ENCODE measurements around the gene FMN1.

FMN1 gene

DNA sequence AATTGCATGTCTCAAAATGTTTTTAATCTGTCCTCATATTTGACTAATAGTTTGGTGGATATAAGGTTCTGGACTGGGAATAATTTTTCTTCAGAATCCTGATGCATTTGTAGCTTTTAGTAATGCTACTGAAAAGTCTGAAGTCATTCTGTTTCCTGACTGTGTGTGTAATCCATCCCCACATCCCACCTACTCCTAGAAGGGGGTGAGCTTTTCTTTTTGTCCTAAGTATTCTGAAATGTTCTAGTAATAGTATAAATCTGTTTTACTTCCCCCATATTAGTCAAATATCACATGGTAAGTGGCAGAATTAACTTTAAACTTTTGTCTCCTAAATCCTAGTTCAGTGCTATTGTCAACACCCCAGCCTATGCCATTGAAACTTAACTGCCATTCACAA lies 313.9 kb downstream of the FMN1 start:
- TF ChIP-seq POLR2A (IDR thresholded peaks at IDR 0.05; ENCODE audit: low read depth, low read length), result no peak
- no peak for DNase-seq (ENCODE audit: insufficient read length, low spot score)
- FAIRE-seq, result no peak

DNA sequence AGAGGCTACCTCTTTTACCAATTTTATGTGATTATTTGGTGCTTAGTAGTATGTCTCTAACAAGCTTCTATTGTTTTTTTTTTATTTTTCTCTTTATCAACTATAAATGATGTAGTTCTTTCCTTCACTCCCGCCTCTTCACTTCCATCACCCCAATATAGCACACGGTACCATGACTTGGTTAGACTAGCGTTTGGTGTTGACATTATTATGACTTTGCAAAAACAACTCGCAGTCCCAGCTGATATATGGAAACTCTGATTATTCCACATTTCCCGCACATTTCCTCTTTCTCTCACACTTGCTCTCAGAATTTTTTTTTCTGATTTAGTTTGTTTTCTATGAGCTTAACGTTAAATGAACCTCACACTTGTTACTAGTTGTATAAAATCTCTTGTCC lies 314.5 kb downstream of the FMN1 start:
- no peak for DNase-seq (ENCODE audit: insufficient read length, low spot score)
- no peak for FAIRE-seq
- no peak for TF ChIP-seq POLR2A (IDR thresholded peaks at IDR 0.05; ENCODE audit: low read depth, low read length)

DNA sequence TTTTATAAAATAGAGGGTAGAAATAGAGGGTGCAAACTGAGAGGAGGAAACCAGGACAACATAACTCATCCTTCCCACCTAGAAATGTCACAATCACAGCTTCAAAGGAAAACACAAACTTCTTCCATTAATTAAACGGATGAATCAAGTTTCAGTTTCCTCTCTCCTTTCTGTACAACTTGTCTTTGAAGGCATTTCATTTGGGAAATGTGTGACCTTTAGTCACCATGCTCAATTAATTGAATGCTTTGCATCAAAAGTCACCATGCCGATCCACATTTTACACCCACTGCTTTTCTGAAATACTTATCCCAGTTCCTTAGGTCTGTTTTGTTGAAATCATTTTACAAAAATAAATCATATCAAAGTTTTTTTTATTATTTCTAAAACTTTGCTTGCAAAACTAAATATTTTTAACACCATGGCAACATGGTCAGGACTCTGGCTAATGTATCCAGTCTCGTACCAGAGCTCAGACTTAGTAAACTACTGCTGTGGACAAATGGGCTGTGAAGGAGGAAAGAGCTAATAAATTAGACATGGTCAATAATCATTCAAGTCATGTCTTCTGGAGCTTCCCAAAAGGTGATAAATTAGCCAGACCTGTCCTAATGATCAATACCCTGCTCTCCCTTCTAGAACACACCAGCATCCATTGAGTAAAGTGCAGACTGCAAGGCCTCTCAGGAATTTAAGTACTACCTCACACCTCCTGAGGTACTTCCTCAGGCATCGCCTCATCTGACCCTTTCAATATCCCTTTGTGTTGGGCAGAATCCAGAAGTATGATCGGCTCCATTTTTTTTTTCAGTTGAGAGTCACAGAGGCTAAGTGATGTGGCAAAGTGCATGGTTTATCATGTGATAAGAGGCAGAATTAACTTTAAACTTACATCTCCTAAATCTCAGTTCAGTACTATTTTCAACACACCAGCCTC lies 315.4 kb downstream of the FMN1 start:
- DNase-seq (ENCODE audit: insufficient read length, low spot score), result no peak
- TF ChIP-seq POLR2A (IDR thresholded peaks at IDR 0.05; ENCODE audit: low read depth, low read length), result no peak
- FAIRE-seq, result peak; percentile 55

DNA sequence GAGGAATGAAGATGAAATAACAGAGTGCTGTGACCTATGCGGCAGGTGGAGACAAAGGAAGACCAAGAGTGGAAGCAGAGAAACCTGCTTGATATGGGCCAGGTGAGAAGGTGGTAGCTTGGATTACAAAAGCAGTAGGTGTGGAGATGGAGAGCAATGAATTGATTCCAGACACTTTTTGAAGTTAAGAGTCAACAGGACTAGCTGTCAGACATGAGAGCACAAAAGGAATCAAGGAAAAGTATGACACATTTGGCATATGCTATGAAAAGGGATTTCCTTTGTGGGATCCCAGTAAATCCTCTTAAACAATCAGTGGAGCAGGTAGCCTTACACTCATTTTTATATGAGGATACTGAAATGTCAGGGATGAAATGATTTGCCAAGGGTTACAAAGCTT lies 316.2 kb downstream of the FMN1 start:
- no peak for DNase-seq (ENCODE audit: insufficient read length, low spot score)
- peak; percentile 73 for FAIRE-seq
- TF ChIP-seq POLR2A (IDR thresholded peaks at IDR 0.05; ENCODE audit: low read depth, low read length), result no peak

DNA sequence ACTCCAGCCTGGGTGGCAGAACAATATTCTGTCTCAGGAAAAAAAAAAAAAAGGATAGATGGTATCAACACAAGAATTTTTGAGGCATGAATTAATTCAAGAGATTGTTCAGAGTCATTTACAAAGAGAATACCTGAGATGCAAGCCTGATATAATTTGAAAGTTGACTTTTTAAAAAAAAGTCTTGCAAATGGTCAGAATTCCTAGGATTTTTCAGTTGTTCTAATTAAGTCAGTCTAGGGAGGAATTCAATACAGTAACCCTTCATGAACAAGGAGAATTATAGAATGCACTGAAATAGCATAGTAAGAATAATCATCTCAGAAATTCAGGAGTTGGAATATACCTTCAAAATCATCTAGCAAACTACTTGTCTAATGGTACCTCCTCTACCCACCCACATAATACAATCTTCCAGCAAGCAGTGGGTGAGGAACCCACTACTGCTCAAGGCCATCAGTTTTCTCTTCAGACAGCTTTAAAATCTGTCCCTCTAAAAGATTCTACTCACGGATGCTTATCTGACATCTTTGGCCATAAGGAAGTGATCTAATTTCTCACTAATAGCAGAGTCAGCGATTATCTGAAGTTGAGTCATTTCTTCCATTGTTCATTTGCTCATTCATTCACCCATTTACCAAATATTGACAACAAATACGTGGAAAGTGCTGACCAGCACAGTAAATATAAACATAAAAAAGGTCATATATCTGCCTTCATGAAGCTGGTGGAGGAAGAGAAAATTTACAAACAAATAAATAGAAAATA lies 317.1 kb downstream of the FMN1 start:
- no peak for DNase-seq (ENCODE audit: insufficient read length, low spot score)
- TF ChIP-seq POLR2A (IDR thresholded peaks at IDR 0.05; ENCODE audit: low read depth, low read length), result no peak
- FAIRE-seq, result peak; percentile 80

DNA sequence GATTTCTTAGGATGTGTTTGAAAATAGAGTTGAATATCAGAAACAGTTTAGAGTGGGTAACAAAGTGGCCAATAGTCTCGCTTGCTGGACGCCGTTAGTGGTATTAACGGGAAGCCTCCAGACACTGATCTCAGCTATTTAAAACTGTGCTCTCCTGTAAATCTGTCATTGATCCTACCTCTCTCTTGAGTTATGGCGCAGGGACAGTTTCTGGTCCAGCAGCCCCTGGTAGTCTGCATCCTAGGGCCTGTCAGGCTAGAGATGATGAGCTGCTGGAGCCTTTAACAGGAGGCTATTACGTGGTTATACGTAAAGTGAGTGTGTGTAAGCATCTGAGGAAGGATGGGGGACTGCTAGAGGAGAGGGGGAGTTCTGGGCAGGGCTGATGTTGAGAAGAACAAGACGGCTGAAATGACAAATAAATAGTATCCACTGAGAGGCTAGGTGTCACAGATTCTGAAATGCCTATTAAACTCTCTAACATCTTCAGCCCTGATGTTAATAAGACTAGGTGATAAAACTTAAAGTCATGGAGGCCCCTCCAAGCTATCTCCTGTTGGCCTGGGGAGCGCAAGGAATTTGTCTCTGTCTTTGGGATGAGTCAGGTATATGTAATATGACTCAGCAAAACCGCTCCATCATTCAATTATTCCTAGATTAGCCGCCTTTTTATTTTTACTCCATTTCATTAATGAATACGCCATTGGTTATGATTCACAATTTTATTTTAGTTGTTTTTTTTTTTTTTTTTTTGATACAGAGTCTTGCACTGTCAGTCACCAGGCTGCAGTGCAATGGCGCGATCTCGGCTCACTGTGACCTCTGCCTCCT lies 321.0 kb downstream of the FMN1 start:
- no peak for TF ChIP-seq POLR2A (IDR thresholded peaks at IDR 0.05; ENCODE audit: low read depth, low read length)
- no peak for FAIRE-seq
- DNase-seq (ENCODE audit: insufficient read length, low spot score), result no peak

DNA sequence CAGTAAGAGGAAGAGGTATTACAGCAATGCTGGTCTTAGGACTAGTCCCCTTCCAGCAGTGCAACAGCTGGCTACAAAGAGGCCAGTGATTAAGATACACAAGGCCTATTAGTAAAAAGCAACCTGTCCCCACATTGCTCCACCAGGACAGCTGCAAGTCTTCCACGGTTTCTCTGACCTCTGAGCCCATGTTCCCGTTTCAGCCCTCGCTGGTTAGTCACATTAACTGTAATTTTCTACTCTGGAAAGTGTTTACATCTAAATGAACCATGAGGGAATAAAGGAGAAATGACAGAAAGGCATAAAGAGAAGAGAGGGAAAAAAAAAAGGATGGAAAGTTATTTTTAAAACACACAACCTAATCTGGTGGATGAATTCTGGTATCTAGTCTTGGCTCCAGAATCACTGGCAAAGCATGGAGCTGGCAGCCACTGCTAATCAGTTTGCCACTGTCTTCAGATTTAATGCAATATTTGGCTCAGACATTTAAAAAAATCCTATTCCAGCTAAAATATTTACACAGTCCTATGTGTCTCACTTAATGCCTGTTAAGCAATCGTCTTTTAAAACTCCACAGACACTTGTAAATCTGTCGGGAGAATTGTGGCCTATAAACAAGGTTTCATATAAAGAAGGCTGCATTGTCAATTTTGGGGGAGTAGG lies 321.8 kb downstream of the FMN1 start:
- no peak for TF ChIP-seq POLR2A (IDR thresholded peaks at IDR 0.05; ENCODE audit: low read depth, low read length)
- DNase-seq (ENCODE audit: insufficient read length, low spot score) (no peak), FAIRE-seq (no peak)

DNA sequence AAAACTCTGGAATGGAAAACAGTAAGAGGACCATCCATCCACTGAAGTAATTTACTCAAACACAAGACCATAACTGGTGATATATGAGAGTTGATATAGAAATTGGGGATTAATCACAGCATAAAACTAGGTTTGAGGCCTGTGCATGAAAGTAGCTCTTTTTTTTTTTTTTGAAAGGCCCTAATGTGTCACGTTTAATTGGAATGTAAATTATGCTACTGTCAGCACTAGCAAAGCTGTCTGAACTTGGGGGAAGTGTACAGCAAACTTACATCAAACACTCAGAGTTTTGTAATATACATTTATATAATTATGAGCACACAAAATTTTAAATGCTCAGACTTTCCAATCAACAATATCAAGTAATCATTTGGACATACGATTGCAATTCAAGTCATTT lies 322.6 kb downstream of the FMN1 start:
- FAIRE-seq (no peak), DNase-seq (ENCODE audit: insufficient read length, low spot score) (no peak)
- TF ChIP-seq POLR2A (IDR thresholded peaks at IDR 0.05; ENCODE audit: low read depth, low read length), result no peak

DNA sequence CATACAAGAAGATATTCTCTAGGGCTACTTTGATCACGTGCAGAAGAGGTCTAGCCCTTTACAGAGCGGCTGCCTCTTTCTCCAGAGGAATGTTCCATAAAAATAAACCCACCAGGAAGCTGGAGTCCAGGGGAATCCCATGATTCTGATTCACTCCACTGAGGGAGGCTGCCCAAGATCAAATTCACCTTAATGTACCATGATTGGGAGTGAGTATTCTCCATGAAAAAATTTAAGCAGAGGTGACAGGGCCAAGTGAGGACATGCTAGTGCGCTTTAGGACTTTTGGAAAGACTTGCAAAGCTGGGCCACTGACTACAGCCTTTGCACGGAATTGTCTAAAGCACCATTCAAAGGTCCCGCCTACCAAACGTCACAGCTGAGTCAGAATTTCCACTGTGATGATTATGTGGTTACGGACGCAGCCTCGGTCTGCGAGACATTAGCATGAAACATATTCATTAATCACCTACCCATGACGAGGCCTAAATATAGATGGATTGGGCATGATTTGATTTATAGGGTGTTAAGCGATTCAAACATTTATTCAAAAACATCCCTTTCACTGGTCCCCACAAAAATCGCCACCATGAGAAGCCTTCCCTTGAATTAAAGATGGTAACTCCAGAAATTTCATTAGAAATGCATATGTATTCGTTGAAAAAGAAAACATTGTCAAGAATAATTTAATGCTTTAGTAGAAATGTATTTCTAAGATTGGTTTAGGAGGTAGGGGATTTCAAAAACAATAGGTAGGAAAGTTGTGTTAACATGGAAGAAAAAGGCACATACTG lies 324.1 kb downstream of the FMN1 start:
- TF ChIP-seq POLR2A (IDR thresholded peaks at IDR 0.05; ENCODE audit: low read depth, low read length), result no peak
- FAIRE-seq (peak; percentile 96), DNase-seq (ENCODE audit: insufficient read length, low spot score) (peak; percentile 22)

DNA sequence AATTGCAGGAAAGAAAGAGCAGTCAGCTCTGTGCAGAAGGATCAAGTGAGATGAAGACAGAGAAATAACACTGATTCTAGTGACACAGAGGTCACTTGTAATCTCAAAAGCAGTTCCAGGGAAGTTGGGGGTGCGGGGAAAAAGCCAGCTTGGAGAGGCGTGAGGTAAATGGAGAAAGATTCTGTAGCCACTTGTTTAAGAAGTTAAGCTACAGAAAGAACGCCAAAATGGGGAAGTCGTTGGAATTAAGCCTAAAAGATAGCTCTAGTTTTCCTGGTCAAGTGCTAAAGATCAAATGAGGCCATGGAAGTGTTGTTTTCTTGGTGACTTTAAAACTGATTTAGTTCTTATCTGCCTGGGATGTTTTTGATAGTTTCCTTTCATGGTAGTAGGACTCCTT lies 324.7 kb downstream of the FMN1 start:
- DNase-seq (ENCODE audit: insufficient read length, low spot score) (no peak), FAIRE-seq (no peak)
- TF ChIP-seq POLR2A (IDR thresholded peaks at IDR 0.05; ENCODE audit: low read depth, low read length), result no peak

DNA sequence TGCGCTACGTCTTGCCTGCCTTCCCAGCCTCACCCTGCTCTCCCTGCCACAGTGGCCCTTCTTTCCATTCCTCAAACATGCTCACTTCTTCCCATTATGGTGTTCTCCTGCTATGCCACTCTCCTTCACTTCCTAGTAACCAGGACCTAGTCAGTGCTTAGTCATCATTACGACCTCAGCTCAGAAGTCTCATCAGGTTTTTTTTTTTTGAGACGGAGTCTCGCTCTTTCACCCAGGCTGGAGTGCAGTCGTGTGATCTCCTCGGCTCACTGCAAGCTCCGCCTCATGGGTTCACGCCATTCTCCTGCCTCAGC lies 327.2 kb downstream of the FMN1 start:
- no peak for TF ChIP-seq POLR2A (IDR thresholded peaks at IDR 0.05; ENCODE audit: low read depth, low read length)
- DNase-seq (ENCODE audit: insufficient read length, low spot score) (peak; percentile 32), FAIRE-seq (peak; percentile 91)

DNA sequence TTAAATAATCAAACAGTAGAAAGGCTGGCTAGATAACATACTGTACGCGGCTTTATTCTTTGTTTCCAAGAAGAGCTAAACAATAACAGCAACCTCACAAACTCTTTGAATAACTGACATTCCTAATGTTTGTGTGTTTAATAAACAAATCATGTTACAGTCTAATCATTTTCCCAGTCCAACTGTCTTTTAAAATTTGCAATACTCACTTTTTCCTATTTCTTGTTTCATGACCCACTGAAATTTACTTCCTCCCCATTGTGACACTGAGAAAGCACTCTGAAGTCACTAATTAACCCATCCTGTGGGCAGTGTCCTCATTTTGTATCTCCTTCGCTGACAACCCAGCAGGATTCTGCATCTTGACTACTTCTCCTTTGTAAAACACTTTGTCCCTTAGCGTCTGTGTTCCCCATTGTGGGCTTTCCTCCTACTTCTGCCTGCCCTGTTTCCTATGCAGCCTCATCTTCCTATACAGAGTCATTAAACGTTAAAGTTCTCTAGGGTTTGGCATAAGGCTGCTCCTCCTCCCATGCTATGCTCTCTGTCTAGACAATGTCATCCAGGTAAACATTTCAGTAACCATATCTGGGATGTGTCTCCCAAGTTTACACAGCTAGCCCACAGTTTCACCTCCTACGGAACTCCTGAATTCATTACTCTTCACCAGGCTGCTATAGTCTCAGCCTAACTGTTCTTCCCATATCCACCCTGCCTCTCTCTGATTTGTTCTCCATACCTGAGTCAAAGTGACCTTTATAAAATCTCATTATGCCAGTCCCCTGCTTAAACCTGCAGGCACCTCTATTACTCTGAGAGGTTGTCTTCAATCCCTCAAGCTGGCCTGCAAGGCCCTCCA lies 327.8 kb downstream of the FMN1 start:
- FAIRE-seq (no peak), DNase-seq (ENCODE audit: insufficient read length, low spot score) (no peak)
- no peak for TF ChIP-seq POLR2A (IDR thresholded peaks at IDR 0.05; ENCODE audit: low read depth, low read length)
